ENCODE results near the gene CYLD. TPM values are rescaled to one million over a fixed set of nuclear protein-coding genes. Genes with fewer than 3 reads are reported as not detected.

Gene CYLD
- total RNA-seq, 1 experiment from 2014 or later: 5.0 TPM

DNA sequence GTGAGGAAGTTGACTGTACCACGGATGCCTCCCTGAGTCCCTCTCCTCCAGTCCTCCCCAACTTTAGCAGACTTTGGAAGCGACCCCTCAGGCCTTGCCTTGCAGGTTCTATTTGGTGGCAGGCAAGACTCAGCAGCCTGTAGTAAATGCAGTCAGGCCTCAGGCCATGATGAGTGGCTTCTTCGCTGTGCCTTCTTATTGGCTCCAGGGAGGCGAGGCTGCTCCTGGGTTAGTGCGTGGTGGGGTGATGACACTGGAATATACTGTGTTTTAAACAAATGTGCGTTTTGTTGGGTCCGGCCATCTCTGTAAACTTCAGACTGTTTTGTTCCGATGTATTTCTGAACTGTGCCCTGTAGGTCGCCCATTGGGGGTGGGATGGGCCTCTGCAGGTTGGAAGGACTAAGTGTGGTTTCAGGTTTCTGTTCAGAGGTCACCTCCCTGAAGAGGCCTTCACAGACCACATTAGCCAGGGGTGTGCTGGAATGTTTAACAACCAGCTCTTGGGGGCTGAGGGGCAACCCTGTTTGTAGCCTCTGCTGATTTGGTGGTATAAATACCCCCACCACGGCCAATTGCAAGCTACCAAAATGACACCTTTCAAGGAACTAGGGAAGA is 62.5 kb downstream of the CYLD start:
- Histone ChIP-seq H3K36me3 (replicated peaks; ENCODE audit: control insufficient read depth, insufficient read depth, low read length) (no peaks in the 10 kb centered on the region), H3K27me3 (ENCODE audit: control insufficient read depth, insufficient read depth, low read length) (no peaks in the 10 kb centered on the region), H3K4me3 (ENCODE audit: insufficient read depth, low read depth, low read length) (no peak overlapping the region)
- no peak for DNase-seq

DNA sequence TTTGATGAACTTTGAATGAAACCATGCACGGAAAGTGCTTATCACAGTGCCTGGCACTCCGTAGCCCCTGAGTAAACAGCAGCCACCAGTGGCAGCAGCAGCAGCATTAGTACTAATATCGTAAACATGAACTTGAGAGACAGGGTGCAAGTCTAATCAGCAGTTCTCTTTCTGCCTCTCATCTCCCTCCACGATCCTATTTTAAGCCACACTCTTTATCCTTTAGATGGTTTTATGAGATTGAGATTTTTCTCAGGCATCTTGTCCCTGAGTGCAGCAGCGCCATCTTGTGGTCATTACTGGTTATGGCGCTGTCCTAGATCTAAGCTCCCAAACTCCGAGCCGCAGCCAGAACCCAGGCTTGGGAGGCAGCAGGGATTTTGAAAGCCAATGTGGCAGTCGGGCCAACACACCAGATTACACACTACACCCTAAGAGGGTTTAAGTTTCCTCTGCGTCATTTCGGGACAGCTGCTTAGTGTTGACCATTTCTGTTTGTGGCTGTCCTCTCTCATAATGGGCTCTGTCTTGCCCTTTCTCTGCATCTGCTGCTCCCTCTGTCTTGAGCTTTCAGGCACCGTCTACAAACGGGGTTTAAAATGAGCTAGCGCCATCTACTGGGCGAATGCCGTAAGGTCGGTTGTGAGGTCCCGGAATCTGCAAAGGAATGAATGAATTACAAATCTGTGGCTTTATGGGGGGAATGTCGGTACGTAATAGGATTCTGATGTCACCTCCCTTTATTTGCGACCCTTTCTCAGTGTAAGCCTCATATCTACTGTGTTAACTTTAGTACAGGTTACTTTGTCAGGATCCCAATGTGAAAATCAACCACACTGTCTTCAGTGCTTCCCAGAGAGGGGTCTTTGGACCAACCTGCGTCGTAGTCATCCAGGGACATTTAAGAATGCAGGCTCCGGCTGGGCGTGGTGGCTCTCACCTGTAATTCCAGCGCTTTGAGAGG is 64.5 kb downstream of the CYLD start:
- H3K36me3 ChIP-seq (replicated peaks; ENCODE audit: control insufficient read depth, insufficient read depth, low read length): no peaks in the 10 kb centered on the region
- peak; percentile 73 for DNase-seq
- H3K4me3 ChIP-seq (ENCODE audit: insufficient read depth, low read depth, low read length): peak overlapping the region; percentile 34
- no peaks in the 10 kb centered on the region for H3K27me3 ChIP-seq (ENCODE audit: control insufficient read depth, insufficient read depth, low read length)

DNA sequence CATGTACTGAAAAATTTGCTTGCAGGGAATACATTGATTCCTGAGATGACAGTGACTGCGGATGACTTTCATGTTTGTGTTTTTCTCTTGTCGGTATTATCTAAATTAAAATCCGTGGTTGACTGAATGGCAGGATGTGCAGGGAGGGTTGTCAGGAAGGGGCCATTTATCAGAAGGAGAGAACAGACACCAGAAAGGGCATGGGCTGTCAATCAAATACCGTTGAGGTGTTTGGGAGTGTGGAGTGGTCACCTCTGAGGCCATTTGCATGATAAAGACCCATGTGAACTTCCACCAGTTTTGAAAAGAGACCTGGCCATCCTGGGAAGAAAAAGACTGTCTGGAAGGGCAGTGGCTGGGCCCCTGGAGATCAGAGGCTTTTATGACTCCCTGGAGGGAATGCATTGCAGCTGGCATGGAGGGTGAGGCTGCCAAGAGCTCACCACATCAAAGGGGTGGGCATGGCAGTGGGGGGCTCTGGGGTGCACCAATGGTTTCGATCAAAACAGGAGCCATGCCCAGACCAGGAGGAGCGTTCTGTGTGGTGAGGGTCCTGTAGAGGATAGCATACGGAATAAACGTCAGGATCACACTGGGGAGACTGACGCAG is 67.1 kb downstream of the CYLD start:
- Histone ChIP-seq H3K27me3 (ENCODE audit: control insufficient read depth, insufficient read depth, low read length) (no peaks in the 10 kb centered on the region), H3K4me3 (ENCODE audit: insufficient read depth, low read depth, low read length) (no peak overlapping the region), H3K36me3 (replicated peaks; ENCODE audit: control insufficient read depth, insufficient read depth, low read length) (no peaks in the 10 kb centered on the region)
- DNase-seq: no peak

DNA sequence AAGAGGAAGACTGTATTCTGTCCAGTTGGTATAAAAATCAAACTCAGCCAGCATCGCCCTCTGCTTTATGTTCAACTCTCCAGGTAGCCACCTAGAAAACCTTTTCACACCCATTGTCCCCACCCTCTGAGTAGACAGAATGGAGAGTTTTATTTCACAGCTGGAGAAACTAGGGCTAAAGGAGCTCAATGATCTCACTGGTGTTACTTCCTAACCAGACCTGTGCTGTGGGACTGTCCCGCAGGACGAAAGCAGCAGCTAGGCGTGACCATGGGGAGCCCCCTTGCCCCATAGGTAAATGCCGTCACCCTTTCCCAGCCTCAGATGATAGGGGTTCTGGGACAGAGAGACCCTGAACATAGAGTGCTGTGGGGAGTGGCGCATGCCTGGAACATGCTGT is 67.7 kb downstream of the CYLD start:
- DNase-seq: no peak
- Histone ChIP-seq H3K27me3 (ENCODE audit: control insufficient read depth, insufficient read depth, low read length) (no peaks in the 10 kb centered on the region), H3K36me3 (replicated peaks; ENCODE audit: control insufficient read depth, insufficient read depth, low read length) (no peaks in the 10 kb centered on the region), H3K4me3 (ENCODE audit: insufficient read depth, low read depth, low read length) (no peak overlapping the region)

DNA sequence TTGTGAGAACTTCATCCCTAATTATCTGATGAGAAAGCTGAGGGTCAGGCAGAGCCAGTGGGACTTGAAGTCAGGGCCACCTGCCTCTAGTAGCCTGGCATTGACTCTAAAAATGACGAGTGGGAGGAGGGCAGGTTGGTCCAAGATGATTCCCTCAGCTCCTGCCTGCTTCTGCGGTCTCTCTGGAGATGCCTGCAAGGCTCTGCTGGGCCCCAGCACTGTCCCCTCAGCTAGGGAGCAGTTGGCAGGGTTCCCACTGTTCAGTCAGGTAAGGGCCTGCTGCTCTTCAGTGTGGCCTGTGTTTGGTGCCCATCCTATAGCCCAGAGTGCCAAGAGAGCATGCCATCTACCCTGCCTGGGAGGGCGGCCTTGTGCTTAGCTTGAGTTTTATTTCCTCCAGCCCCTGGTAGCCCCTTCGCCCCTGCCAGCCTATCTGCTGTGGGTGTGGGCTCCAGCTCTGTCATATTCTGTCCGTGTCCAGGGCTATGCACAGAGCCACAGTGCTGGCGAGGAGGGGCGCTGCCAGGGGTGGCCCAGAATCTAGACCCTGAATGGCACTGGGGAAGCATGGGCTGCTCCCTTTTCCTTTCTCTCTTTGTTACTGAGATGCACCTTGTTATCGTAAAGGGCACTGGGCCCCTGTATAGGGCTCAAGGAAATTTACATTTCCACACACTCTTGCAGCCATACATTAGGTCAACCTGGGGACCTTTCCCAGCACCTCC is 68.5 kb downstream of the CYLD start:
- Histone ChIP-seq H3K36me3 (replicated peaks; ENCODE audit: control insufficient read depth, insufficient read depth, low read length) (no peaks in the 10 kb centered on the region), H3K27me3 (ENCODE audit: control insufficient read depth, insufficient read depth, low read length) (no peaks in the 10 kb centered on the region), H3K4me3 (ENCODE audit: insufficient read depth, low read depth, low read length) (no peak overlapping the region)
- DNase-seq: no peak

DNA sequence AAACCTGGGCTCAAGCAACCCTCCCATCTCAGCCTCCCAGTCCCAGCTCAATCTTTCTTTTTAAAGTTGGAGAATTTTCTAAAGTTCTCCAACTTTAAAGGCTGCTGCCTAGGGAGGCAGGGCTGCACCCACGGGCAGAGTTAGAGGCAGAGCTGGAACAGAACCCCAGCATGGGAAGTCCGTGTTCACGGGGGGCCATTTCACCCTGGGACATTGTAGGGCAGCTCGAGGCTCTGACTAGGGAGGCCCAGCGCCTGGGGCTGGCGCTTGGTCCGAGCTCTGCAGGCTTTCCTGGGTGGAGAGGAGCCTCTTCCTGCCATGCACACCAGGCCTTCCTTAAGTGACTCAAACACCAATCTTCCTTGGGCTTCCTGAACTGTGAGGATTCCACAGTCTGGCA is 70.2 kb downstream of the CYLD start:
- no peak for DNase-seq

DNA sequence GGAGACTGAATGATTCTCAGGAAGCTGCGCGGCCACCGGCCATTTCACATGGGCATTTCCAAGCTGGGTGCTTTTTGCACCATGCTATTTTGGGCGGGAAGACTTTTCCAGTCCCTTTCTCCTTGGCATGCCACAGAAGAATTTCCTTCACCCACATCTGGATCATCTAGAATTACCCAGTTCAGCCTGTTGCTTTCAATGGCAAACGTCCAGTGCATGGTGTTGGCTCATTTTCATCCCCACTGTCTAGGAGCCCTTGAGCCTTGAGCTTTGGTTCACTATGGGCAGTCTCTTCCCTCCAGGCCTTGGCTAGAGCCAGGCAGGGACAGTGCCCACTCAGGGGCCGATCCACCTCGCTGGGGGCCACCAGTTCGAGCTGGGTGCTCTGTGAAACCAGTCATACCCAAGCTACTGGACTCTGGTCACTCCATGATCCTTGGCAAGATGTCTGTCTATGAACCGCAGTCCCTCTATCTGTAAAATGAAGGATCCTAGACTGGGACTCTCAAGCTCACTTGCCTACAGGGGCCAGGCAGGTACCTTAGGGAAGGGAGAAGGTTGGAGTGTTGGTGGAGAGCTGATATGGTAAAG is 71.1 kb downstream of the CYLD start:
- Histone ChIP-seq H3K27me3 (ENCODE audit: control insufficient read depth, insufficient read depth, low read length) (no peaks in the 10 kb centered on the region), H3K36me3 (replicated peaks; ENCODE audit: control insufficient read depth, insufficient read depth, low read length) (no peaks in the 10 kb centered on the region), H3K4me3 (ENCODE audit: insufficient read depth, low read depth, low read length) (no peak overlapping the region)
- DNase-seq: no peak

More for the DNA sequence above, 70.2 kb downstream of the CYLD start:
- Histone ChIP-seq H3K27me3 (ENCODE audit: control insufficient read depth, insufficient read depth, low read length) (no peaks in the 10 kb centered on the region), H3K4me3 (ENCODE audit: insufficient read depth, low read depth, low read length) (no peak overlapping the region), H3K36me3 (replicated peaks; ENCODE audit: control insufficient read depth, insufficient read depth, low read length) (no peaks in the 10 kb centered on the region)

DNA sequence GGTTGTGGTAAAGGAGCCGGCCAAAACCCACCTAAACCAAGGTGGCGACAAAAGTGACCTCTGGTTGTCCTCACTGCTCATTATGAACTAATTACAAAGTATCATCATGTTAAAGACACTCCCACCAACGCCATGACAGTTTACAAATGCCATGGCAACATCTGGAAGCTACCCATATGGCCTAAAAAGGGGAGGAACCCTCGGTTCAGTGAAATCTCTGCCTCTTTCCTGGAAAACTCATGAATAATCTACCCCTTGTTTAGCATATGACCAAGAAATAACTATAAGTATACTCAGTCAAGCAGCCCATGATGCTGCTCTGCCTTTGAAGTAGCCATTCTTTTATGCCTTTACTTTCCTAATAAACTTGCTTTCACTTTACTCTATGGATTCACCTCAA is 72.2 kb downstream of the CYLD start:
- DNase-seq: no peak
- Histone ChIP-seq H3K27me3 (ENCODE audit: control insufficient read depth, insufficient read depth, low read length) (no peaks in the 10 kb centered on the region), H3K36me3 (replicated peaks; ENCODE audit: control insufficient read depth, insufficient read depth, low read length) (no peaks in the 10 kb centered on the region), H3K4me3 (ENCODE audit: insufficient read depth, low read depth, low read length) (no peak overlapping the region)

DNA sequence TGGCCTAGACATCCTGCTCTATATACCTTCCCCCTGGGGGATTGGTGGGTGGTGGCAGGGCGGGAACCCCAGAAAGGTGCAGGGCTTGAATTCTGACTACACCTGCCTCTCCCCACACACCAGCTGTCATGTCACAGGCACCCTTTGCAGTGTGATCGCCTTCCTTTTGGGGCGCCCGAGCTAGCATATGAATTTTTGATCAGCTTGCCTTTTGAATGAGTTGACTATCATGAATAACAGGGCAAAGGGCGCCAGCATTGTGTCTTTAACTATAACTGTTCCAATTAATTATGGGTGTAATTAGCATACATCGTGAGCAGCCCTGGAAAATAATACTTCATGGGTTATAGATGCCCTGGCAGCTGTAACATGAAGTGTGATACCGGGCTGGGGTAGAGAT is 72.7 kb downstream of the CYLD start:
- no peak for DNase-seq
- H3K4me3 ChIP-seq (ENCODE audit: insufficient read depth, low read depth, low read length): no peak overlapping the region
- no peaks in the 10 kb centered on the region for H3K27me3 ChIP-seq (ENCODE audit: control insufficient read depth, insufficient read depth, low read length)
- no peaks in the 10 kb centered on the region for H3K36me3 ChIP-seq (replicated peaks; ENCODE audit: control insufficient read depth, insufficient read depth, low read length)

DNA sequence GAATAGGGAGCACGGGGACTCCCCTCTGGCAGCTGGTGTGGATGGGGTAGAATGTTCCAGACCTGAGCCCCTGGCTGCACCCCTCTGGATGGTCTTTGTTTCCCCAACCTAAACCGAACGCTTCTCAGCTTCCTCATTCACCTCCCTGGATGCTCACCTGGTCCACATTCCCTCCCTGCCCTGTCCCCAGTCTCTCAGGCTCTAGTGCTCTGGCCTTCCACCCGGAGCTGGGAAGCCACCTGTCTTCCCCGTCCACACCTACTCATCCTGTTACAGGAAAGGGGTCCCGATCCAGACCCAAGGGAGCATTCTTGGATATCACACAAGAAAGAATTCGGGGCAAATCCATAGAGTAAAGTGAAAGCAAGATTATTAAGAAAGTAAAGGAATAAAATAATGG is 73.5 kb downstream of the CYLD start:
- DNase-seq: no peak

DNA sequence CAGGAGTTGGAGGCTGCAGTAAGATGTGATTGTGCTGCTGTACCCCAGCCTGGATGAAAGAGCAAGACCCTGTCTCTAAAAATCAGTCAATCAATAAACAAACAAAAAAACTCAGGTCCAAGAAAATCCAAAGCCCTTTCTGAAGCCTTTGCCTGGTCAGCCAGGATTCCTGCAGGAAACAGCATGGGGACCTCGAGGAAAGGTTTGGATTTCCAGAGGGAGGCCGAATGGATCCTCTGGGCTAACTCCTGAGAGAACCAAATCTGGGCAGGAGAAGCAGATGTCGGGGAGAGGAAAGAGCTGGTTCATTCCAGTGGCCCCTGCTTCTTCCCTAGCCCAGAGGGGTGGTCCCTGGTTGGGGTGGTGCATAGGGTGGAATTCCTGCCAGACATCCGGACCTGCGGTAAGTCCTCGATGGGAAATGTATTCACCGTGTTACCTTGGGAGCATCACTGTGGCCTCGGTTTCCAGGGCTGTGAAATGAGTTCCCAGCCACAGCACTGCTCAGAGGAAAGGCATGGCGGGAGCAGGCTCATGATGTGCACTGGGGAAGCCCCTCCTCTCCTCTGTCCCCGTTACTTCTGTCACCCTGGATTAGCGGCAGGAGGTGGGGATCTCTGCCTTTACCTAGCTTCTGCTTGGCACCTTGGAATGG is 75.1 kb downstream of the CYLD start:
- Histone ChIP-seq H3K36me3 (replicated peaks; ENCODE audit: control insufficient read depth, insufficient read depth, low read length) (no peaks in the 10 kb centered on the region), H3K4me3 (ENCODE audit: insufficient read depth, low read depth, low read length) (no peak overlapping the region), H3K27me3 (ENCODE audit: control insufficient read depth, insufficient read depth, low read length) (no peaks in the 10 kb centered on the region)
- no peak for DNase-seq

More for the DNA sequence above, 73.5 kb downstream of the CYLD start:
- Histone ChIP-seq H3K4me3 (ENCODE audit: insufficient read depth, low read depth, low read length) (no peak overlapping the region), H3K27me3 (ENCODE audit: control insufficient read depth, insufficient read depth, low read length) (no peaks in the 10 kb centered on the region), H3K36me3 (replicated peaks; ENCODE audit: control insufficient read depth, insufficient read depth, low read length) (no peaks in the 10 kb centered on the region)

DNA sequence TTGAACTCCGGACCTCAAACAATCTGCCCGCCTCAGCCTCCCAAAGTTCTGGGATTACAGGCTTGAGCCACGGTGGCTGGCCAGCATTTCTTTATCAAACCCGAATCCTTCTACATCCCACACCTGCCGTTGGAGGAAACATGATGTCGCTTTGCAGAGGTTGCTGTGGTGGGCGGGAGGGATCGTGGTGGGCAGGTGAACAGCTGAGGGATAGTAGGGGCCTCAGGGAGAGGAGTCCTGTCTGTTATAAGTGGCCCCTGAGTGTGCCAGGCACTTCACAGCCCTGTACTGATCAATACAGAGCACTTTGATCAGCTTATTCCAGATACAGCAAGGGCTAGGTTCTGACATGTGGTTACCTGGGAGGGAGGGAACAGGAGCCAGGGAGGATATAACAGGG is 76.5 kb downstream of the CYLD start:
- Histone ChIP-seq H3K36me3 (replicated peaks; ENCODE audit: control insufficient read depth, insufficient read depth, low read length) (no peaks in the 10 kb centered on the region), H3K27me3 (ENCODE audit: control insufficient read depth, insufficient read depth, low read length) (no peaks in the 10 kb centered on the region), H3K4me3 (ENCODE audit: insufficient read depth, low read depth, low read length) (no peak overlapping the region)
- no peak for DNase-seq

DNA sequence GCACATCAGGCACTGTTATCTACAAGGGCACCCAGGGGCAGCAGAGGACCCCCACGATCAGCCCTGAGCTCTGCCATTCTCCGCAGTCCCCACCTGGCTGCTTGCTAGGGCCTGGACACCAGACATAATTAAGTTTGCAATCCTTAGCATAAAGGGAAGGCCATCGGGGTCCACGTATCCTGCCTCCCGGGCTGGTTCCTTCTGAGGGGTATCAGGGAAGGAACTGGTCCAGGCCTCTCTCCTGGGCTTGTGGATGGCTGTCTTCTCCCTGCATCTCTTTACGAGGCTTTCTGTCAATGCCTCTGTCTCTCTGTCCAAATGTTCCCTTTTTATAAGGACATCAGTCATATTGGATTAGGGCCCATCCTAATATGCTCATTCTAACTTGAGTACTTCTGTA is 77.8 kb downstream of the CYLD start:
- H3K4me3 ChIP-seq (ENCODE audit: insufficient read depth, low read depth, low read length): no peak overlapping the region
- no peaks in the 10 kb centered on the region for H3K36me3 ChIP-seq (replicated peaks; ENCODE audit: control insufficient read depth, insufficient read depth, low read length)
- H3K27me3 ChIP-seq (ENCODE audit: control insufficient read depth, insufficient read depth, low read length): no peaks in the 10 kb centered on the region
- no peak for DNase-seq

DNA sequence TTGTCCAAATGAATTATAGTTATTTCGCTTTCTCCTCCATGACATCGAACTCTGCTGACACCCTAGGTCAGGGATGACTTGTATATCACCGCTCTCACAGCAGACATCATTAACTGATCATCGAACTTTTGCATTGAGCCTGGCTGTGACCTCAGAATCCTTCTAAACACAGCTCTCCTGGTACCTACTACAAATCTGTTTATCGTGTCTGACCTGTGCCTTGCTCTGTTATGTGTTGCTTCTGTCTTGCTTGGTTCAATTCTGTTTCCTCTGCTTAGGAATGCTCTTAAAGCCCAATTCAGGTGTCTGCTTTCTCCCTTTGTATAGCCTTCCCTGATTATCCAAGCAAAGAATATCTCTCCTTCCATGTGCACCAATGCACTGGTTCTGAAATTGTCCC is 78.3 kb downstream of the CYLD start:
- Histone ChIP-seq H3K36me3 (replicated peaks; ENCODE audit: control insufficient read depth, insufficient read depth, low read length) (no peaks in the 10 kb centered on the region), H3K27me3 (ENCODE audit: control insufficient read depth, insufficient read depth, low read length) (no peaks in the 10 kb centered on the region), H3K4me3 (ENCODE audit: insufficient read depth, low read depth, low read length) (no peak overlapping the region)
- DNase-seq: no peak

Measured in H7 (cell line).